Lung (tissue), 12 donors: ENCODE data around the gene MOSMO. TPM values are rescaled to one million over a fixed set of nuclear protein-coding genes. Genes with fewer than 3 reads are reported as not detected.
"Not testable (repeated sequence)": the region's sequence is repeated elsewhere in the genome, so short reads cannot be mapped to it uniquely, and the experiment has no call there.

ENCODE experiments used
- ATAC-seq: fragments of 200-7000 bp; cut with Tn5 transposase; one replicate; pipeline ENCODE4 v1.9.1; 2020; ENCODE audit warnings: moderate number of reproducible peaks; ENCODE audit not compliant: insufficient read depth, low FRiP score
- DNase-seq, 3 donors: peaks; one replicate each; pipeline ENCODE4 v3.0.0-alpha.2; 2013 to 2017
- H3K27ac ChIP-seq, 2 donors: one replicate each; pipeline ENCODE4 v1.5.1; 2013; ENCODE audit warnings: mild to moderate bottlenecking in 2 of 2, moderate library complexity in 2 of 2, control low read depth in 1 of 2, inconsistent platforms in 1 of 2, low read depth in 1 of 2, low read length in 1 of 2
- H3K27me3 ChIP-seq, 3 donors: one replicate each; pipeline ENCODE4 v1.5.1; 2013; ENCODE audit warnings: low read length in 2 of 3; ENCODE audit not compliant: control insufficient read depth in 3 of 3, insufficient read depth in 3 of 3
- H3K36me3 ChIP-seq, 4 donors: one replicate each; pipeline ENCODE4 v1.5.1; 2013; ENCODE audit warnings: low read length in 4 of 4, mild to moderate bottlenecking in 1 of 4, moderate library complexity in 1 of 4; ENCODE audit not compliant: control insufficient read depth in 4 of 4, insufficient read depth in 4 of 4
- H3K4me1 ChIP-seq, 5 donors: one replicate each; pipeline ENCODE4 v1.5.1; 2013; ENCODE audit warnings: low read length in 5 of 5, mild to moderate bottlenecking in 2 of 5, moderate library complexity in 1 of 5; ENCODE audit not compliant: control insufficient read depth in 5 of 5, insufficient read depth in 5 of 5
- H3K4me3 ChIP-seq: one replicate; pipeline ENCODE4 v1.5.1; 2013; ENCODE audit warnings: mild to moderate bottlenecking, control low read depth, moderate library complexity
- H3K9ac ChIP-seq, 2 donors: one replicate each; pipeline ENCODE4 v1.5.1; 2013; ENCODE audit warnings: low read length in 2 of 2, control low read depth in 1 of 2; ENCODE audit not compliant: insufficient read depth in 1 of 2
- H3K9me3 ChIP-seq, 4 donors: one replicate each; pipeline ENCODE4 v1.5.1; 2013; ENCODE audit warnings: low read length in 3 of 4, mild to moderate bottlenecking in 1 of 4, moderate library complexity in 1 of 4; ENCODE audit not compliant: control insufficient read depth in 4 of 4, insufficient read depth in 3 of 4
- WGBS, 2 donors: extraction: QIAGEN DNeasy Blood & Tissue Kit; methylation state at CpG; one replicate each; pipeline ENCODE4 v1.1.7; 2013; 5-methylcytosine and 5-hydroxymethylcytosine counted together
- polyA plus RNA-seq, 2 donors: library from polyadenylated mRNA; stranded (reverse); fragments of 200-250 nt; gene quantifications; one replicate each; pipeline ENCODE4 v1.2.1, GENCODE V29; 2013
- total RNA-seq, 2 donors: library from RNA; depleted of rRNA in 1 of 2; stranded (reverse); fragments of >200 nt in 1 of 2; gene quantifications; one replicate each; pipeline ENCODE4 v1.2.1, GENCODE V29; 2014 to 2021
- TF ChIP-seq, protein P1 (sequence below): IDR thresholded peaks from 2 replicates; pipeline ENCODE4 v1.5.1; 2012; ENCODE audit warnings: mild to moderate bottlenecking; ENCODE audit errors: control extremely low read depth, extremely low read depth
- donor health status: control.
- donor health status: control.
- donor health status: Bipolar disorder and iron deficiency.
- donor health status: healthy.
- donor health status: DM: yes; HTN: yes; CAD: no.

MOSMO gene
- total and polyA plus RNA-seq, 4 donors = 10.3 to 30.6 (median 11.3) TPM

- Histone ChIP-seq H3K36me3 (no peaks in the 10 kb centered on the region), H3K9me3 (no peaks in the 10 kb centered on the region), H3K9ac (no peak overlapping the region), H3K27ac (no peak overlapping the region), H3K4me1 (no peaks in the 10 kb centered on the region), H3K4me3 (no peak overlapping the region), H3K27me3 (peaks cover 0 to 7% (median 0%) of the 10 kb centered on the region in 3 donors)
- WGBS, 2 donors = 48 to 51% methylated on average over 4 of the region's 4 CpGs
- TF ChIP-seq, protein P1, sequence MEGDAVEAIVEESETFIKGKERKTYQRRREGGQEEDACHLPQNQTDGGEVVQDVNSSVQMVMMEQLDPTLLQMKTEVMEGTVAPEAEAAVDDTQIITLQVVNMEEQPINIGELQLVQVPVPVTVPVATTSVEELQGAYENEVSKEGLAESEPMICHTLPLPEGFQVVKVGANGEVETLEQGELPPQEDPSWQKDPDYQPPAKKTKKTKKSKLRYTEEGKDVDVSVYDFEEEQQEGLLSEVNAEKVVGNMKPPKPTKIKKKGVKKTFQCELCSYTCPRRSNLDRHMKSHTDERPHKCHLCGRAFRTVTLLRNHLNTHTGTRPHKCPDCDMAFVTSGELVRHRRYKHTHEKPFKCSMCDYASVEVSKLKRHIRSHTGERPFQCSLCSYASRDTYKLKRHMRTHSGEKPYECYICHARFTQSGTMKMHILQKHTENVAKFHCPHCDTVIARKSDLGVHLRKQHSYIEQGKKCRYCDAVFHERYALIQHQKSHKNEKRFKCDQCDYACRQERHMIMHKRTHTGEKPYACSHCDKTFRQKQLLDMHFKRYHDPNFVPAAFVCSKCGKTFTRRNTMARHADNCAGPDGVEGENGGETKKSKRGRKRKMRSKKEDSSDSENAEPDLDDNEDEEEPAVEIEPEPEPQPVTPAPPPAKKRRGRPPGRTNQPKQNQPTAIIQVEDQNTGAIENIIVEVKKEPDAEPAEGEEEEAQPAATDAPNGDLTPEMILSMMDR = no peak
- DNase-seq = no peak
- ATAC-seq = no peak
Measured at GRCh38 chr16:22109258-22109898, 101.5 kb downstream of the MOSMO start.

- not testable (repeated sequence) for ATAC-seq, H3K4me1 ChIP-seq, H3K4me3 ChIP-seq, DNase-seq, H3K36me3 ChIP-seq, H3K9me3 ChIP-seq, H3K27ac ChIP-seq, H3K27me3 ChIP-seq, H3K9ac ChIP-seq
- WGBS, 2 donors = 78 to 86% methylated on average over 5 of the region's 5 CpGs
Measured at GRCh38 chr16:22111629-22112028, 103.7 kb downstream of the MOSMO start.

- ATAC-seq = no peak
- WGBS, 2 donors = 82 to 100% methylated on average over 2 of the region's 2 CpGs
- Histone ChIP-seq H3K9me3 (no peaks in the 10 kb centered on the region), H3K27me3 (no peaks in the 10 kb centered on the region), H3K36me3 (no peaks in the 10 kb centered on the region), H3K4me1 (no peaks in the 10 kb centered on the region), H3K9ac (no peak overlapping the region), H3K4me3 (no peak overlapping the region), H3K27ac (no peak overlapping the region)
- no peak for DNase-seq
- TF ChIP-seq, protein P1 = no peak
Measured at GRCh38 chr16:22116095-22116700, 108.3 kb downstream of the MOSMO start.

DNA sequence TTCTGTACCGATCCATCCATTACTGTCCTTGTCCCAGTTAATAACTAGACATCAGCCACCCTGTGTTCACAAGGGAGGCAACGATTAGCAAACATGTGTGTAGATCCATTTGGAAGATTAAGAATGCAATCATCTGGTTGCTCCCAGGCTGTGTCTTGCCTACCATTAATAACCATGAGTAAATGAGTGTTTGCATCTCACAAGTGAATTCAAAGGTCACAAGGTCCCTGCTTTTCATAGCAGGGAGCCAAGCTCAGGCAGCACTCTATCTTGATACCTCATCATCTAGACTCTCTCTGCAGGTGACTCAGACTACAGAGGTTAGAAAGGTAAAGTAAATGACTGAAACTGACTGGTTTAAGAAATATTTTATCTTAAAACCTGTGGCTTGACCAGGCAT lies 109.7 kb downstream of the MOSMO start:
- Histone ChIP-seq H3K27ac (no peak overlapping the region), H3K9ac (no peak overlapping the region), H3K9me3 (no peaks in the 10 kb centered on the region), H3K27me3 (no peaks in the 10 kb centered on the region), H3K4me1 (no peaks in the 10 kb centered on the region), H3K4me3 (no peak overlapping the region), H3K36me3 (no peaks in the 10 kb centered on the region)
- 83 to 94% methylated on average over 2 of the region's 2 CpGs for WGBS, 2 donors
- TF ChIP-seq, protein P1 = no peak
- ATAC-seq (no peak), DNase-seq (no peak)
